ENCODE measurements around the gene OSBPL1A.

The OSBPL1A gene

DNA sequence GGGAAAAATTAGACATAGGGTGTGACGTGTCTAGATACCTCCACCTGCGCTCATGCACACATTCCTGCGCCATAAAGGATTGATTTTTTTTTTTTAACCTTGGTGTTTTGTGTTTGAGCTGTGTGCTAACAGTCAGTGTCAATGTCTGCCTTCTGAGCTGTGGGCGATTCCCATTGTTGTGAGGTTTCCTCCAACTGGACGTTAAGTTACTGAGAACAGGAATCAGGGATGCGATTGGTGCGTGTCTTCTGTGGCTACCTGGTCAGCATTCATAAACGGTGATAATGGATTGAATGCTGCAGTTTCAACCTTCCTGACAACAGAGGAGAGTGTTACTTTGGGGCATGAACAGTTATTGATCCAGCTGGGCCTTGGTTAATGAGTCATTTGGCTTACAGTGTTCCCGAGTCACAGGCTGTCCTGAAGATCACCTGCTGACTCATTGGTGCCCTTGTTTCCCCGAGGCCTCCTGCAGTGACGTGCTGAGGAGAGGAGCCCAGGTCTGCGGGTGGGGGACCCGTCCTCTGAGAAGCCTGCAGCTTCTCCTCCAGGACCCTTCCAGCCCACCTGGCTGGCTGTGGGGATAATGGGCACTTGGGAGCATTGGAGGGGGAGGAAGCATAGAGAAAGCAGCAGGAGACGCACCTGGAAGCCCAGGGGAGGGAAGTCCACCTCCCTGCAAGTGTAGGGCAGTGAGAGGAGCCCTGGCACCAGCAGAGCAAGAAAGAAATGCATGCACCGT lies 284.6 kb downstream of the OSBPL1A start:
- no peak for DNase-seq

DNA sequence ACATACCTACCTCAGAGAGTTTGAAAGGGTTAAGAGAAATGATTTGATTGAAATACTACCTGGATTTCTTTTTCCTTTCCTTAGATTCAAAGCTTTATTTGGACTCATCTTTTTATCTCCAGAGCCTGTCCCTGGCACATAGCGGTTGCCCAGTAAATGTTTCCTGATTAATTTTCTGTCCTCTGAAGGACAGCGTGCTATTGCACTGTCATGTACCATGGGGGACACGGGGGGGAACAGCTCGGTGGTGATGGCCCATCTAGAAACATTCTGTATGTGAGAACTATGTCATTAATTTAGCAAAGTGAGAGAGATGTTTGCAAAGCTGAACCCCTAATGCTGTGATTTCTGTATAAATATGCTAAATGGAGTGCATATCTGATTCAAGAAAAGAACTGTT lies 285.2 kb downstream of the OSBPL1A start:
- DNase-seq: no peak

Data from DMS153 (cell line).